Colonic mucosa (tissue), 4 donors: ENCODE measurements around the gene ACADVL. TPM values are rescaled to one million over a fixed set of nuclear protein-coding genes. Genes with fewer than 3 reads are reported as not detected.

ENCODE experiments used
- DNase-seq: peaks from one replicate; pipeline ENCODE4 v3.0.0-alpha.2; 2020
- H3K27ac ChIP-seq: fragments of 200-600 bp; one replicate; pipeline ENCODE4 v1.8.0; 2021
- H3K27me3 ChIP-seq: fragments of 200-600 bp; one replicate; pipeline ENCODE4 v1.8.0; 2021
- H3K36me3 ChIP-seq: fragments of 200-600 bp; one replicate; pipeline ENCODE4 v1.8.0; 2021
- H3K4me1 ChIP-seq: fragments of 200-600 bp; one replicate; pipeline ENCODE4 v1.8.0; 2021; ENCODE audit warnings: mild to moderate bottlenecking
- H3K4me3 ChIP-seq: fragments of 200-600 bp; one replicate; pipeline ENCODE4 v1.8.0; 2021
- H3K9ac ChIP-seq, 2 donors: one replicate each; pipeline ENCODE4 v1.7.0; 2013; ENCODE audit warnings: control low read depth in 2 of 2, low read depth in 2 of 2, low read length in 2 of 2
- H3K9me3 ChIP-seq: fragments of 200-600 bp; one replicate; pipeline ENCODE4 v1.8.0; 2021
- intact Hi-C: fragments of 100-400 bp; cut with DNase I; formaldehyde crosslinking; loops from one replicate; pipeline ENCODE4 v1.14.1; 2022
- total RNA-seq, 2 donors: library from RNA; stranded (reverse); fragmentation: NEBNext Ultra II Directional in 1 of 2; extraction: Animal tissue kit (Norgen Biotek cat#: 25700) in 1 of 2; gene quantifications; one replicate each; pipeline ENCODE4 v1.2.1, GENCODE V29; 2021
- TF ChIP-seq, protein P1 (sequence below): fragments of 200-600 bp; IDR thresholded peaks from one replicate; pipeline ENCODE4 v1.8.0; 2022; ENCODE audit warnings: antibody characterized with exemption, mild to moderate bottlenecking
- donor health status: healthy.
- donor health status: DM: no; HTN: no; CAD: no.
- donor health status: DM: no; HTN: no; CAD: no.

The ACADVL gene
- total RNA-seq, 2 donors from 2014 or later: 606 to 859 TPM

DNA sequence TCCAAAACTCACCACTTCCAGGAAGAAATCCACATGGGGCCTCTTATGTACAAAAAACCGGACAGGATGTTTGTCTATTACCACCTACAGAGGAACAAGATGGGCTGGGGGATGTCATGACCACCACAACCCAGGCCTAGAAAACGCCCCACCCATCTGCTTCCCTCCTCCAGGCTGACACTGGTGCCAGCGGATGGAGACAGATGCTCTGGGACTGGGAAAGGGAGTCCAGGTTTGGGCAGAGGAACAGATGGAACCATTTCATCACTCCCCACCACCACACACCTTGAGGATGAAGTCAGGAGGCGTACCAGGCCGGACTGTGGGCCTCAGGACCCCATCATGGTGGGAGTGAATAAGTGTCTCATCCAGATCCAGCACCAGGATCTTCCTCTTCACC is 27.0 kb downstream of the ACADVL start:
- Histone ChIP-seq H3K9ac (no peak overlapping the region), H3K36me3 (no peaks in the 10 kb centered on the region), H3K27me3 (no peaks in the 10 kb centered on the region), H3K4me1 (peaks cover 13% of the 10 kb centered on the region), H3K4me3 (no peak overlapping the region), H3K9me3 (no peaks in the 10 kb centered on the region), H3K27ac (no peak overlapping the region)
- TF ChIP-seq, protein P1, sequence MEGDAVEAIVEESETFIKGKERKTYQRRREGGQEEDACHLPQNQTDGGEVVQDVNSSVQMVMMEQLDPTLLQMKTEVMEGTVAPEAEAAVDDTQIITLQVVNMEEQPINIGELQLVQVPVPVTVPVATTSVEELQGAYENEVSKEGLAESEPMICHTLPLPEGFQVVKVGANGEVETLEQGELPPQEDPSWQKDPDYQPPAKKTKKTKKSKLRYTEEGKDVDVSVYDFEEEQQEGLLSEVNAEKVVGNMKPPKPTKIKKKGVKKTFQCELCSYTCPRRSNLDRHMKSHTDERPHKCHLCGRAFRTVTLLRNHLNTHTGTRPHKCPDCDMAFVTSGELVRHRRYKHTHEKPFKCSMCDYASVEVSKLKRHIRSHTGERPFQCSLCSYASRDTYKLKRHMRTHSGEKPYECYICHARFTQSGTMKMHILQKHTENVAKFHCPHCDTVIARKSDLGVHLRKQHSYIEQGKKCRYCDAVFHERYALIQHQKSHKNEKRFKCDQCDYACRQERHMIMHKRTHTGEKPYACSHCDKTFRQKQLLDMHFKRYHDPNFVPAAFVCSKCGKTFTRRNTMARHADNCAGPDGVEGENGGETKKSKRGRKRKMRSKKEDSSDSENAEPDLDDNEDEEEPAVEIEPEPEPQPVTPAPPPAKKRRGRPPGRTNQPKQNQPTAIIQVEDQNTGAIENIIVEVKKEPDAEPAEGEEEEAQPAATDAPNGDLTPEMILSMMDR: no peak
- intact Hi-C loops: no loop called here
- DNase-seq: no peak

DNA sequence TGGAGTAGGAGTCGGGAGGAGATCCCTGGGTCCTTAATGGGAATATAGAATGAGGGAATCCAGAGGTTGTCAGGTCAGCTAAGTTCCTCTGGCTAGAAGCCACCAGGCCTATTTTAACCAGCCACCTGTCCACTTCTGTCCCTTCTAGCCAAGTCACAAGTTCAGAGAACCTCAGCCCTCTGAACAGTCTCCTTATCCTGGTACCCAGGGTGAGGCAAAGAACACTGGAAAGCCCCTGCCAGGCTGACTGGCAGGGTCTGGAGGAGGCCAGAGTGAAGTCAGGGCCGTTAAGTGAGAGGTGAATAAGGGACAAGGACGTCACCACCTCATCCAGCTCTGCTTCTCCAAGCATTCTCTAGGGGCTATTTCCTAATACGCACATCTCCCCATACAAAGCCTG is 29.1 kb downstream of the ACADVL start:
- Histone ChIP-seq H3K9me3 (no peaks in the 10 kb centered on the region), H3K27ac (no peak overlapping the region), H3K9ac (peak overlapping the region in 1 of 2 donors; percentile 8), H3K36me3 (no peaks in the 10 kb centered on the region), H3K27me3 (no peaks in the 10 kb centered on the region), H3K4me1 (peaks cover 18% of the 10 kb centered on the region), H3K4me3 (no peak overlapping the region)
- TF ChIP-seq, protein P1: no peak
- DNase-seq: no peak
- intact Hi-C loops: no loop called here

DNA sequence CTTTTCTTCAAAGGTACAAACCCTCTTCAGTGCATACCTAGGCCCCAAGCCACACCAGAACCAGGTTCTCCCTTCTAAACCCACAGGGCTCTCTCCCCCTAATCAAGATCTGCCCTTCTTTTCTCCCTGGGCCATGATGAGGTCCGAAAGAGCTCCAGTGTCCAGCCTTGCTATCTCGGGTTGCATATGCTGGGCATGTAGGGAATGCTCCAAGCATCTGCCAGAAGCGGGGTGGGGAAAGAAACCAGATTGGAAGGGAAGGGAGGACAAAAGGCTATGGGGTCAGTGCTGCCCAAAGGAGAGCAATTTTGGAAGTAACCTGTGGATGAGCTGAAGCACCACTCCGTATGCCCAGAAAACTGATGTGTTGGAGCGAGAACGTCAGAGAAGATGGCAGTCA is 29.5 kb downstream of the ACADVL start:
- intact Hi-C loops: no loop called here

DNA sequence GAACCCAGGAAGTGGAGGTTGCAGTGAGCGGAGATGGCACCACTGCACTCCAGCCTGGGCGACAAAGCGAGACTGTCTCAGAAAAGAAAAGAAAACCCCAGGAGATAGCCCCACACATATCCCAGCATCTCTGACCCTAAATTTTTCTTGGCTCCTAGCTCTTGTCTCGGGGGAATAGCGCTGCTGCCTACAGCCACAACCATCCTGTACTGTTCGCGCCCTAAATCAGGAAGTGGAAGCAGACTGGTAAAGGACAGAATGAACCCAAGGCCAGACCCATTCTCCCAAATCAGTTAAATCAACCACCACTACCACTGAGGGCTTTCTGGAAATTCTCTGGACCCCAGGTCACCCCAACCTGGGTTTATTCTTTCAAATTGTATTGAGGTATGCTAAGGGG is 30.1 kb downstream of the ACADVL start:
- H3K9ac ChIP-seq: peak overlapping the region; percentile 95 to 98

More for the DNA sequence above, 29.5 kb downstream of the ACADVL start:
- H3K36me3 ChIP-seq: no peaks in the 10 kb centered on the region
- TF ChIP-seq, protein P1: no peak
- H3K9me3 ChIP-seq: no peaks in the 10 kb centered on the region
- no peak for DNase-seq
- H3K27ac ChIP-seq: no peak overlapping the region
- peak overlapping the region in 1 of 2 donors; percentile 8 for H3K9ac ChIP-seq
- no peak overlapping the region for H3K4me3 ChIP-seq
- H3K27me3 ChIP-seq: no peaks in the 10 kb centered on the region
- peaks cover 18% of the 10 kb centered on the region for H3K4me1 ChIP-seq

DNA sequence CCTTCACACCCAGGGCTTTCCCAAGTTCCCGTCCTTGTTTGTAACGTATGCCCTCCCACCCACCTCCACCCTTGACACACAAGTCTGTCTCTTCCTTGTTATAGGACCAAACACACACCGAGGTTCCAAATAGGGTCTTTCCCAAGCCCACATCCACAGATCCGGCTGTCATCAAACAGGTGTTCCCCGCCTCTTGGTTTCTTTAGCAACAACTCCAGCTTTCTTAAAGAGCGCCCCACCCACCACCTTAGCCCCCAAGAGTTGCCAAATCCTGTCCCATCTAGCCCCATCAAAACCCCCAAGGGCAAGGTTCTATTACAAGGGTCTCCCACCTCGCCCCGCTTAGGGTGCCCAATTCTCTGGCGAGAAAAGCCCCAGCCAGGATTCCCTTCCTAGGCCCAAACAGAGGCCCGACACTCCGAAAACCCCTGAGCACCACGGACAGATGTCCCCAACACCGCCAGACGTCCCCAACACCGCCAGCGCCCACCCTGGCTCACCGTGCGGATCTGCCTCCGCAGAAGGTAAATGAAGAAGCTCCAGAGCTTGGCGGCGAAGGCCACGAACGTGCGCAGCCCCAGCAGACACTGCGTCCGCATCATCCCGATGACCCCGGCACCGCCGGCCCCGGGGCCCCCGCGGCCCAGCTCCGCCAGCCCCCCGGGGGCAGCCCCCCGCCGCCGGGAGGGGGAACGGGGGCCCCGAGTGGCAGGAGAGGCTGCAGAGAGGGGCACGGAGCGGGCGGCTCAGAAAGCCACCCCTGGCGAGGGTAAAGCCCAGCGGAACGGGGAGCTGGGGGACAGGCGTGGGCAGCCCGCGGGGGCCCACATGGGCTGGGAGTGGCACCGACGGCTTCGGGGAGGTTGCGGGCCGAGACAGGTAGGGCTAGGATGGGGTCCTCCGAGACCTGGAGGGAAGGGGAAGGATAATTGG is 31.2 kb downstream of the ACADVL start:
- intact Hi-C loops: no loop called here
- Histone ChIP-seq H3K4me1 (peaks cover 18% of the 10 kb centered on the region), H3K9ac (peak overlapping the region; percentile 95 to 98), H3K27me3 (no peaks in the 10 kb centered on the region), H3K27ac (peak overlapping the region; percentile 99), H3K36me3 (peaks cover 4% of the 10 kb centered on the region), H3K9me3 (no peaks in the 10 kb centered on the region), H3K4me3 (peak overlapping the region; percentile 98)
- peak; percentile 44 for DNase-seq
- TF ChIP-seq, protein P1: no peak

More for the DNA sequence above, 30.1 kb downstream of the ACADVL start:
- H3K4me1 ChIP-seq: peaks cover 18% of the 10 kb centered on the region
- peaks cover 3% of the 10 kb centered on the region for H3K36me3 ChIP-seq
- peak overlapping the region; percentile 99 for H3K27ac ChIP-seq
- H3K27me3 ChIP-seq: no peaks in the 10 kb centered on the region
- TF ChIP-seq, protein P1: no peak
- no peaks in the 10 kb centered on the region for H3K9me3 ChIP-seq
- intact Hi-C loops: no loop called here
- no peak for DNase-seq
- peak overlapping the region; percentile 98 for H3K4me3 ChIP-seq
